HL-60 (cell line): ENCODE data around the gene HK1.

Experiments
- DNase-seq, 2 experiments: peaks; one replicate each; pipeline ENCODE4 v3.0.0-alpha.2; 2010 to 2020; ENCODE audit warnings: low read depth in 1 of 2, low spot score in 1 of 2
- H3K27ac ChIP-seq: fragments of 250-450 bp; sonication (Bioruptor Pico); replicated peaks from 2 replicates; pipeline ENCODE4 v1.5.1; 2020; ENCODE audit warnings: mild to moderate bottlenecking, moderate library complexity
- H3K27me3 ChIP-seq: fragments of 250-450 bp; sonication (Bioruptor Pico); 2 replicates; pipeline ENCODE4 v1.5.1; 2021; ENCODE audit warnings: mild to moderate bottlenecking, moderate library complexity; ENCODE audit not compliant: insufficient read depth, poor library complexity, severe bottlenecking
- H3K4me3 ChIP-seq: replicated peaks from 2 replicates; pipeline ENCODE4 v1.5.1; 2011; ENCODE audit warnings: mild to moderate bottlenecking, control low read depth, low read length; ENCODE audit not compliant: insufficient read depth
- GABPA ChIP-seq: IDR thresholded peaks from 2 replicates; pipeline ENCODE4 v1.6.1; 2012; ENCODE audit warnings: low read depth
- POLR2AphosphoS5 ChIP-seq: IDR thresholded peaks from 2 replicates; pipeline ENCODE4 v1.6.1; 2012; ENCODE audit warnings: low read depth
- SPI1 ChIP-seq: IDR thresholded peaks from 2 replicates; pipeline ENCODE4 v1.6.1; 2012; ENCODE audit warnings: low read depth, mild to moderate bottlenecking, borderline replicate concordance
- TF ChIP-seq, protein P1 (sequence below): IDR thresholded peaks from one replicate; pipeline ENCODE4 v1.5.1; 2011; ENCODE audit warnings: low read length, control low read depth, inconsistent platforms; ENCODE audit not compliant: insufficient read depth
- TF ChIP-seq, protein P2 (sequence below): IDR thresholded peaks from 2 replicates; pipeline ENCODE4 v1.6.1; 2012; ENCODE audit warnings: low read depth; ENCODE audit not compliant: insufficient replicate concordance

HK1 gene

DNA sequence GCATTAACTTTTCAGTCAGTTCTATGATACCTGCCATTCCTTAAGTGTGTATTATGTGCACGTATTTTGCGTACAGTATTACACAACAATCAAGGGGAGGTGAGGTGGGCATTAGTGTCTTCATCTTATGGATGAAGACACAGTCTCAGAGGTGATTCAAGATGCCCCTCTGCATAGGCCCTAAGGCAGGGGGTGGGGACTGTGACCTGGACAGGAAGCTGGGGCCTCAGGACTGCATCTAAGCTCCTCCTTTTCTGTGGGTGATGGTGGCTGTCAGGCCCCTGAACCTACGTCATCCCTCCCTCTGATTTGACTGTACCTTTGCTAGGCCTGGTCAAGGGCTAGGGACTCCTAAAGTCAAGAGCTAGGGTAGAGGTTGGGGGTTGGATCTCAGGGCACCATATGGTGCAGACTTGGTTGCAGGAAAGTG lies 38.9 kb downstream of the HK1 start:
- H3K27me3 ChIP-seq, result no peaks in the 10 kb centered on the region
- no peak for DNase-seq
- TF ChIP-seq GABPA, result no peak
- TF ChIP-seq POLR2AphosphoS5, result no peak
- TF ChIP-seq SPI1, result no peak
- TF ChIP-seq, protein P1, sequence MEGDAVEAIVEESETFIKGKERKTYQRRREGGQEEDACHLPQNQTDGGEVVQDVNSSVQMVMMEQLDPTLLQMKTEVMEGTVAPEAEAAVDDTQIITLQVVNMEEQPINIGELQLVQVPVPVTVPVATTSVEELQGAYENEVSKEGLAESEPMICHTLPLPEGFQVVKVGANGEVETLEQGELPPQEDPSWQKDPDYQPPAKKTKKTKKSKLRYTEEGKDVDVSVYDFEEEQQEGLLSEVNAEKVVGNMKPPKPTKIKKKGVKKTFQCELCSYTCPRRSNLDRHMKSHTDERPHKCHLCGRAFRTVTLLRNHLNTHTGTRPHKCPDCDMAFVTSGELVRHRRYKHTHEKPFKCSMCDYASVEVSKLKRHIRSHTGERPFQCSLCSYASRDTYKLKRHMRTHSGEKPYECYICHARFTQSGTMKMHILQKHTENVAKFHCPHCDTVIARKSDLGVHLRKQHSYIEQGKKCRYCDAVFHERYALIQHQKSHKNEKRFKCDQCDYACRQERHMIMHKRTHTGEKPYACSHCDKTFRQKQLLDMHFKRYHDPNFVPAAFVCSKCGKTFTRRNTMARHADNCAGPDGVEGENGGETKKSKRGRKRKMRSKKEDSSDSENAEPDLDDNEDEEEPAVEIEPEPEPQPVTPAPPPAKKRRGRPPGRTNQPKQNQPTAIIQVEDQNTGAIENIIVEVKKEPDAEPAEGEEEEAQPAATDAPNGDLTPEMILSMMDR, result no peak
- TF ChIP-seq, protein P2, sequence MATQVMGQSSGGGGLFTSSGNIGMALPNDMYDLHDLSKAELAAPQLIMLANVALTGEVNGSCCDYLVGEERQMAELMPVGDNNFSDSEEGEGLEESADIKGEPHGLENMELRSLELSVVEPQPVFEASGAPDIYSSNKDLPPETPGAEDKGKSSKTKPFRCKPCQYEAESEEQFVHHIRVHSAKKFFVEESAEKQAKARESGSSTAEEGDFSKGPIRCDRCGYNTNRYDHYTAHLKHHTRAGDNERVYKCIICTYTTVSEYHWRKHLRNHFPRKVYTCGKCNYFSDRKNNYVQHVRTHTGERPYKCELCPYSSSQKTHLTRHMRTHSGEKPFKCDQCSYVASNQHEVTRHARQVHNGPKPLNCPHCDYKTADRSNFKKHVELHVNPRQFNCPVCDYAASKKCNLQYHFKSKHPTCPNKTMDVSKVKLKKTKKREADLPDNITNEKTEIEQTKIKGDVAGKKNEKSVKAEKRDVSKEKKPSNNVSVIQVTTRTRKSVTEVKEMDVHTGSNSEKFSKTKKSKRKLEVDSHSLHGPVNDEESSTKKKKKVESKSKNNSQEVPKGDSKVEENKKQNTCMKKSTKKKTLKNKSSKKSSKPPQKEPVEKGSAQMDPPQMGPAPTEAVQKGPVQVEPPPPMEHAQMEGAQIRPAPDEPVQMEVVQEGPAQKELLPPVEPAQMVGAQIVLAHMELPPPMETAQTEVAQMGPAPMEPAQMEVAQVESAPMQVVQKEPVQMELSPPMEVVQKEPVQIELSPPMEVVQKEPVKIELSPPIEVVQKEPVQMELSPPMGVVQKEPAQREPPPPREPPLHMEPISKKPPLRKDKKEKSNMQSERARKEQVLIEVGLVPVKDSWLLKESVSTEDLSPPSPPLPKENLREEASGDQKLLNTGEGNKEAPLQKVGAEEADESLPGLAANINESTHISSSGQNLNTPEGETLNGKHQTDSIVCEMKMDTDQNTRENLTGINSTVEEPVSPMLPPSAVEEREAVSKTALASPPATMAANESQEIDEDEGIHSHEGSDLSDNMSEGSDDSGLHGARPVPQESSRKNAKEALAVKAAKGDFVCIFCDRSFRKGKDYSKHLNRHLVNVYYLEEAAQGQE, result no peak
- no peak overlapping the region for H3K4me3 ChIP-seq
- no peak overlapping the region for H3K27ac ChIP-seq

DNA sequence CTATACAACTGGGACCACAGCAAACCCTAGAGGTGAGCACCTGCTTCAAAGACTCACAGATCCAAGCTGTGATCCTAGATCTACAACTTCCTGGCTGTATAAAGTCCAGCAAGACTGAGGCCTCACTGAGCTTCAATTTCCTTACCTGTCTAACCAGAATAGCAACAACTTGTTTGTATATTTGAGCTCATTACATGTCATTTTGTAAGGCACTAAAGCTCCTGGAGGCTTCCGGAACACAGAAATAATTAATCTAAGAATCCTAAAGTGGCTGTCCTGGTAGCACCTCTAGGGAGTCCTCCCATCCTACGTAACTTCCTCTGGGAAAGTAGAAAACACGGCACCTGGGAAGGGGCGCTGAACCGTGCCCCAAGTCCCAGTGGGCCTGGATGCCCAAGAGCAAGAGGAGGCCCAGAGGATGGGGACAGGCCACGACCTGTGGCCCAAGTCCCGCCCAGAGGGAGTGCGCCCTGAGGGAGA lies 39.4 kb downstream of the HK1 start:
- H3K27ac ChIP-seq, result no peak overlapping the region

GRCh38 chr10:69318106-69318866 lies 40.0 kb downstream of the HK1 start:
- peak overlapping the region; percentile 87 for H3K4me3 ChIP-seq
- no peaks in the 10 kb centered on the region for H3K27me3 ChIP-seq
- peak overlapping the region; percentile 38 for H3K27ac ChIP-seq
- DNase-seq, result peak; percentile 62 to 83
- TF ChIP-seq GABPA (no peak), SPI1 (no peak), POLR2AphosphoS5 (no peak)
- TF ChIP-seq, protein P1, result no peak
- TF ChIP-seq, protein P2, result no peak

More for the DNA sequence above, 39.4 kb downstream of the HK1 start:
- no peak for DNase-seq
- H3K27me3 ChIP-seq, result no peaks in the 10 kb centered on the region
- H3K4me3 ChIP-seq, result peak overlapping the region; percentile 87
- no peak for TF ChIP-seq SPI1
- TF ChIP-seq, protein P1, result no peak
- no peak for TF ChIP-seq POLR2AphosphoS5
- TF ChIP-seq, protein P2, result no peak
- TF ChIP-seq GABPA, result no peak
